Activated T-helper 2 cell treated with anti-CD3 and anti-CD28 coated beads, Interferon-gamma antibody, Interleukin-2, Interleukin-4, amounts not matched to agents 10 μg/mL and 5 μg/mL and 100 μg/mL, durations not matched to agents 14 hours and 24 hours and 36 hours (primary cell): Measurements from ENCODE around the gene CABYR. TPM values are rescaled to one million over a fixed set of nuclear protein-coding genes. Genes with fewer than 3 reads are reported as not detected.

Experiments
- DNase-seq: peaks from one replicate; pipeline ENCODE4 v3.0.0; 2021; ENCODE audit warnings: low spot score
- H3K27ac Mint-ChIP-seq: one replicate; pipeline ENCODE4 v1.8.0; 2021; ENCODE audit warnings: mixed read lengths
- H3K27me3 Mint-ChIP-seq: one replicate; pipeline ENCODE4 v1.8.0; 2021; ENCODE audit warnings: low read depth, mixed read lengths
- H3K36me3 Mint-ChIP-seq: one replicate; pipeline ENCODE4 v1.8.0; 2021; ENCODE audit warnings: low read depth, mixed read lengths
- H3K4me1 Mint-ChIP-seq: one replicate; pipeline ENCODE4 v1.8.0; 2021; ENCODE audit warnings: low read depth, mixed read lengths
- H3K4me3 Mint-ChIP-seq: one replicate; pipeline ENCODE4 v1.8.0; 2021; ENCODE audit warnings: low read depth, mild to moderate bottlenecking, moderate library complexity, mixed read lengths
- H3K9me3 Mint-ChIP-seq: one replicate; pipeline ENCODE4 v1.8.0; 2021; ENCODE audit warnings: mixed read lengths
- intact Hi-C: fragments of 100-400 bp; cut with micrococcal nuclease; formaldehyde crosslinking; loops from one replicate; pipeline ENCODE4 v1.15.1; 2023
- total RNA-seq: library from RNA; stranded (reverse); gene quantifications from 2 replicates; pipeline ENCODE4 v1.2.3, GENCODE V29; 2022

The CABYR gene
- total RNA-seq, result 0.16 TPM in 2 replicates

- H3K36me3 Mint-ChIP-seq, result peaks cover 7% of the 10 kb centered on the region
- H3K27ac Mint-ChIP-seq, result no peak within 1 kb of the TSS
- intact Hi-C loops, result loop anchor here (5.0 kb wide), 1 partner anchor 312 kb away; no protein-coding TSS in a partner anchor
Measured at GRCh38 chr18:24138789-24139616, at the start of gene CABYR. Gene CABYR (plus strand): TSS chr18:24139062. CDS start chr18:24143115, 4,053 bp downstream.

GRCh38 chr18:24089076-24089475 is 49.8 kb upstream of the CABYR start:
- Mint-ChIP-seq H3K9me3 (no peaks in the 10 kb centered on the region), H3K4me1 (peaks cover 7% of the 10 kb centered on the region), H3K27ac (no peak overlapping the region), H3K4me3 (no peak overlapping the region), H3K36me3 (peaks cover 52% of the 10 kb centered on the region), H3K27me3 (no peaks in the 10 kb centered on the region)
- intact Hi-C loops, result no loop called here
- no peak for DNase-seq

More at GRCh38 chr18:24138789-24139616, at the start of gene CABYR:
- DNase-seq, result peak; percentile 55
- Mint-ChIP-seq H3K4me3 (peak within 1 kb of the TSS; percentile 84), H3K27me3 (peaks cover 24% of the 10 kb centered on the region), H3K9me3 (no peaks in the 10 kb centered on the region), H3K4me1 (peaks cover 18% of the 10 kb centered on the region)

GRCh38 chr18:24089515-24090337 is 49.1 kb upstream of the CABYR start:
- H3K27me3 Mint-ChIP-seq, result no peaks in the 10 kb centered on the region
- no peak for DNase-seq
- H3K36me3 Mint-ChIP-seq, result peaks cover 54% of the 10 kb centered on the region
- no peak overlapping the region for H3K4me3 Mint-ChIP-seq
- intact Hi-C loops, result no loop called here
- no peak overlapping the region for H3K27ac Mint-ChIP-seq
- peaks cover 11% of the 10 kb centered on the region for H3K4me1 Mint-ChIP-seq
- no peaks in the 10 kb centered on the region for H3K9me3 Mint-ChIP-seq

GRCh38 chr18:24090876-24091275 is 48.0 kb upstream of the CABYR start:
- Mint-ChIP-seq H3K27me3 (no peaks in the 10 kb centered on the region), H3K4me3 (no peak overlapping the region), H3K9me3 (no peaks in the 10 kb centered on the region), H3K4me1 (peaks cover 14% of the 10 kb centered on the region), H3K27ac (no peak overlapping the region), H3K36me3 (peaks cover 53% of the 10 kb centered on the region)
- no peak for DNase-seq
- intact Hi-C loops, result no loop called here

GRCh38 chr18:24094561-24094960 is 44.3 kb upstream of the CABYR start:
- Mint-ChIP-seq H3K9me3 (no peaks in the 10 kb centered on the region), H3K36me3 (peaks cover 43% of the 10 kb centered on the region), H3K27me3 (no peaks in the 10 kb centered on the region), H3K4me1 (peaks cover 10% of the 10 kb centered on the region), H3K27ac (no peak overlapping the region), H3K4me3 (no peak overlapping the region)
- DNase-seq, result no peak
- intact Hi-C loops, result no loop called here

- Mint-ChIP-seq H3K27ac (no peak overlapping the region), H3K4me1 (peaks cover 10% of the 10 kb centered on the region), H3K27me3 (no peaks in the 10 kb centered on the region), H3K4me3 (no peak overlapping the region), H3K36me3 (peaks cover 46% of the 10 kb centered on the region), H3K9me3 (no peaks in the 10 kb centered on the region)
- no peak for DNase-seq
- intact Hi-C loops, result no loop called here
Measured at GRCh38 chr18:24095976-24096375, 42.9 kb upstream of the CABYR start.

GRCh38 chr18:24103320-24104021 is 35.4 kb upstream of the CABYR start:
- DNase-seq, result no peak
- H3K36me3 Mint-ChIP-seq, result peaks cover 12% of the 10 kb centered on the region
- no peaks in the 10 kb centered on the region for H3K4me1 Mint-ChIP-seq
- intact Hi-C loops, result no loop called here
- no peaks in the 10 kb centered on the region for H3K9me3 Mint-ChIP-seq
- no peak overlapping the region for H3K27ac Mint-ChIP-seq
- H3K27me3 Mint-ChIP-seq, result no peaks in the 10 kb centered on the region
- H3K4me3 Mint-ChIP-seq, result no peak overlapping the region

- Mint-ChIP-seq H3K36me3 (peaks cover 12% of the 10 kb centered on the region), H3K4me3 (no peak overlapping the region), H3K9me3 (no peaks in the 10 kb centered on the region), H3K4me1 (no peaks in the 10 kb centered on the region), H3K27me3 (no peaks in the 10 kb centered on the region), H3K27ac (peak overlapping the region; percentile 42)
- DNase-seq, result no peak
- intact Hi-C loops, result no loop called here
Measured at GRCh38 chr18:24104486-24104885, 34.4 kb upstream of the CABYR start.

- H3K36me3 Mint-ChIP-seq, result peaks cover 2% of the 10 kb centered on the region
- no peaks in the 10 kb centered on the region for H3K27me3 Mint-ChIP-seq
- no peak overlapping the region for H3K27ac Mint-ChIP-seq
- DNase-seq, result no peak
- H3K4me1 Mint-ChIP-seq, result no peaks in the 10 kb centered on the region
- H3K9me3 Mint-ChIP-seq, result no peaks in the 10 kb centered on the region
- no peak overlapping the region for H3K4me3 Mint-ChIP-seq
- intact Hi-C loops, result no loop called here
Measured at GRCh38 chr18:24108641-24109040, 30.2 kb upstream of the CABYR start.

- Mint-ChIP-seq H3K27me3 (no peaks in the 10 kb centered on the region), H3K4me3 (no peak overlapping the region), H3K4me1 (peaks cover 14% of the 10 kb centered on the region), H3K27ac (no peak overlapping the region), H3K36me3 (peaks cover 28% of the 10 kb centered on the region), H3K9me3 (no peaks in the 10 kb centered on the region)
- no peak for DNase-seq
- intact Hi-C loops, result loop anchor here (10.0 kb wide), 1 partner anchor 147 kb away; no protein-coding TSS in a partner anchor
Measured at GRCh38 chr18:24111936-24112335, 26.9 kb upstream of the CABYR start.

GRCh38 chr18:24112464-24112863 is 26.4 kb upstream of the CABYR start:
- no peak overlapping the region for H3K4me3 Mint-ChIP-seq
- H3K36me3 Mint-ChIP-seq, result peaks cover 31% of the 10 kb centered on the region
- no peak for DNase-seq
- no peak overlapping the region for H3K27ac Mint-ChIP-seq
- H3K4me1 Mint-ChIP-seq, result peaks cover 14% of the 10 kb centered on the region
- no peaks in the 10 kb centered on the region for H3K9me3 Mint-ChIP-seq
- no peaks in the 10 kb centered on the region for H3K27me3 Mint-ChIP-seq
- intact Hi-C loops, result loop anchor here (10.0 kb wide), 1 partner anchor 148 kb away; no protein-coding TSS in a partner anchor

GRCh38 chr18:24112874-24113615 is 25.8 kb upstream of the CABYR start:
- no peak for DNase-seq

More at GRCh38 chr18:24112874-24113615, 25.8 kb upstream of the CABYR start:
- Mint-ChIP-seq H3K27me3 (no peaks in the 10 kb centered on the region), H3K36me3 (peaks cover 36% of the 10 kb centered on the region), H3K4me1 (peaks cover 14% of the 10 kb centered on the region), H3K27ac (no peak overlapping the region), H3K9me3 (no peaks in the 10 kb centered on the region), H3K4me3 (no peak overlapping the region)
- intact Hi-C loops, result loop anchor here (10.0 kb wide), 1 partner anchor 148 kb away; no protein-coding TSS in a partner anchor
